GM12878 (cell line): ENCODE results near the gene MMD2. TPM values are rescaled to one million over a fixed set of nuclear protein-coding genes. Genes with fewer than 3 reads are reported as not detected.
A peak's percentile ranks its signal among the peaks of the same experiment; 100 is the strongest.

Source experiments
- CBX5 ChIP-seq: sonication (generic); IDR thresholded peaks from 2 replicates; pipeline ENCODE4 v1.6.1; 2016; ENCODE audit warnings: low read depth, moderate library complexity, mild to moderate bottlenecking, inconsistent platforms
- CEBPZ ChIP-seq: fragments of 150-350 bp; IDR thresholded peaks from 2 replicates; pipeline ENCODE4 v1.6.1; 2016; ENCODE audit warnings: low read depth, low read length
- DPF2 ChIP-seq: fragments of 450-650 bp; IDR thresholded peaks from 2 replicates; pipeline ENCODE4 v1.6.1; 2017; ENCODE audit warnings: mild to moderate bottlenecking
- ETV6 ChIP-seq, 2 experiments: fragments of 450-650 bp in 1 of 2; IDR thresholded peaks in 1 of 2; conservative IDR thresholded peaks in 1 of 2; 2 replicates each; pipeline ENCODE4 v1.6.1; 2014; ENCODE audit warnings: antibody characterized with exemption in 1 of 2, borderline replicate concordance in 1 of 2, low read depth in 1 of 2, mild to moderate bottlenecking in 1 of 2, moderate library complexity in 1 of 2
- FOXM1 ChIP-seq: IDR thresholded peaks from 2 replicates; pipeline ENCODE4 v1.6.1; 2012; ENCODE audit warnings: low read depth, mild to moderate bottlenecking, inconsistent platforms, low read length, moderate library complexity
- IKZF1 ChIP-seq: fragments of 450-650 bp; conservative IDR thresholded peaks from 2 replicates; pipeline ENCODE4 v1.6.1; 2017; ENCODE audit warnings: antibody characterized with exemption, mild to moderate bottlenecking
- IKZF2 ChIP-seq, 2 experiments: fragments of 450-650 bp; IDR thresholded peaks; 2 replicates each; pipeline ENCODE4 v1.6.1; 2017; ENCODE audit warnings: mild to moderate bottlenecking in 2 of 2, moderate library complexity in 2 of 2
- IRF4 ChIP-seq: IDR thresholded peaks from 2 replicates; pipeline ENCODE4 v1.6.1; 2011; ENCODE audit warnings: low read depth, low read length
- NFYB ChIP-seq: IDR thresholded peaks from 2 replicates; pipeline ENCODE4 v1.6.1; 2011; ENCODE audit warnings: low read depth, mild to moderate bottlenecking, low read length, improper control_type of control experiment, moderate library complexity; ENCODE audit not compliant: insufficient read depth
- POLR2AphosphoS5 ChIP-seq: IDR thresholded peaks from 2 replicates; pipeline ENCODE4 v1.6.1; 2011; ENCODE audit warnings: mild to moderate bottlenecking, low read length, inconsistent platforms
- SPI1 ChIP-seq: IDR thresholded peaks from 2 replicates; pipeline ENCODE4 v1.6.1; 2011; ENCODE audit warnings: low read depth, mild to moderate bottlenecking, low read length, moderate library complexity, borderline replicate concordance; ENCODE audit not compliant: insufficient read depth
- SUPT20H ChIP-seq: IDR thresholded peaks from 2 replicates; pipeline ENCODE4 v1.6.1; 2011; ENCODE audit warnings: low read depth, mild to moderate bottlenecking, low read length, moderate library complexity, borderline replicate concordance; ENCODE audit not compliant: control insufficient read depth
- TAF1 ChIP-seq: IDR thresholded peaks from 2 replicates; pipeline ENCODE4 v1.6.1; 2011; ENCODE audit warnings: mild to moderate bottlenecking, low read depth, low read length, borderline replicate concordance
- ZNF622 ChIP-seq: fragments of 450-650 bp; IDR thresholded peaks from 2 replicates; pipeline ENCODE4 v1.6.1; 2017; ENCODE audit warnings: mild to moderate bottlenecking, inconsistent platforms
- polyA plus RNA-seq, 11 experiments: library from polyadenylated mRNA; depleted of rRNA in 4 of 11; unstranded in 6 of 11; stranded (reverse) in 5 of 11; fragments of >200 nt; fragmentation: Nextera tagmentation in 4 of 11; fragmentation: Illumina TruSeq in 1 of 11; extraction: Ambion mirVana in 4 of 11; extraction: Trizol in 1 of 11; gene quantifications; 1 replicate in 1 of 11; 2 replicates in 10 of 11; pipeline versions ENCODE4 v1.2.1 to v1.2.3, GENCODE V29; 2011 to 2016; ENCODE audit warnings: inconsistent platforms in 2 of 11, missing spikeins in 2 of 11, low read depth in 1 of 11
- total RNA-seq, 4 experiments: library from RNA; depleted of rRNA in 3 of 4; stranded (reverse); fragments of >200 nt in 3 of 4; fragmentation: Illumina TruSeq in 1 of 4; extraction: Trizol in 1 of 4; gene quantifications; 2 replicates each; pipeline versions ENCODE4 v1.2.1 to v1.2.3, GENCODE V29; 2013 to 2021
- TF ChIP-seq, protein P1 (sequence below): IDR thresholded peaks from 2 replicates; pipeline ENCODE4 v1.6.1; 2012; ENCODE audit warnings: mild to moderate bottlenecking, low read depth, low read length
- TF ChIP-seq, protein P2 (sequence below): IDR thresholded peaks from 2 replicates; pipeline ENCODE4 v1.6.1; 2011; ENCODE audit warnings: borderline replicate concordance, low read depth, mild to moderate bottlenecking, moderate library complexity, mixed read lengths, low read length; ENCODE audit not compliant: insufficient read depth; ENCODE audit errors: extremely low read length

MMD2 gene
- total and polyA plus RNA-seq, 10 of the 15 experiments (the other 5 are each of a cell fraction or from before 2014, with no cell fraction given), result not detected

DNA sequence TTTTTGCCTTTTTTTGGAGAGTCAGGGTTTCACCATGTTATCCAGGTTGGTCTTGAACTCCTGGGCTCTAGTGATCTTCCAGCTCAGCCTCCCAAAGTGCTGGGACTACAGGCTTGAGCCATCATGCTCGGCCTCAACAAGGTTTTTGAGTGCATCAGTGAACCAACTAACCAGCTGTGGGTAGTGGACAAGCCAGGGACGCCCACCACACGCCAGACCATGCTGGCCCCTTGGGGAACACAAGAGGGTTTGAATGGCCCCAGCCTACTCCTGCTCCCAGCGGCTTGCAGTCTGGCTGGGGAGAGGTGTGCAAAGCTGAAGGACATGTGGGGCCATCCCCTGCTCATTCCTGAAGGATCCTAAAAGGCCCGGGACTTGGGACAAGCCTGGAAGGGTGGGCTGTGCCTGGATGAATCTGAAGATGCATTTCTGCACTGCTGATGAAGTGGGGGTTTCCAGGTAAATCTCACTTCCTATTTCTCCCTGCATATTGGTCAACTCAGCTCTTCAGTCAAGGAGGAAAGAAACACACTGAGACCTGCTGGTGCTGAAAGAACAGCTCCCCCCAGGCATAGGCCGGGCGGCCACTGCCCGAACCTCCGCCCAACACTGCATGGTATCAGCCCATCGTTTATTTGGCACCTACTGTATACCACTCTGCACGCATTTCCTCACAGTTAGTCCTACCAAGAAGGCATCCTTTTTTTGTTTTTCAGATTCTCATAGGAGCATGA lies 6.9 kb downstream of the MMD2 start (continued):
- TF ChIP-seq, protein P1, sequence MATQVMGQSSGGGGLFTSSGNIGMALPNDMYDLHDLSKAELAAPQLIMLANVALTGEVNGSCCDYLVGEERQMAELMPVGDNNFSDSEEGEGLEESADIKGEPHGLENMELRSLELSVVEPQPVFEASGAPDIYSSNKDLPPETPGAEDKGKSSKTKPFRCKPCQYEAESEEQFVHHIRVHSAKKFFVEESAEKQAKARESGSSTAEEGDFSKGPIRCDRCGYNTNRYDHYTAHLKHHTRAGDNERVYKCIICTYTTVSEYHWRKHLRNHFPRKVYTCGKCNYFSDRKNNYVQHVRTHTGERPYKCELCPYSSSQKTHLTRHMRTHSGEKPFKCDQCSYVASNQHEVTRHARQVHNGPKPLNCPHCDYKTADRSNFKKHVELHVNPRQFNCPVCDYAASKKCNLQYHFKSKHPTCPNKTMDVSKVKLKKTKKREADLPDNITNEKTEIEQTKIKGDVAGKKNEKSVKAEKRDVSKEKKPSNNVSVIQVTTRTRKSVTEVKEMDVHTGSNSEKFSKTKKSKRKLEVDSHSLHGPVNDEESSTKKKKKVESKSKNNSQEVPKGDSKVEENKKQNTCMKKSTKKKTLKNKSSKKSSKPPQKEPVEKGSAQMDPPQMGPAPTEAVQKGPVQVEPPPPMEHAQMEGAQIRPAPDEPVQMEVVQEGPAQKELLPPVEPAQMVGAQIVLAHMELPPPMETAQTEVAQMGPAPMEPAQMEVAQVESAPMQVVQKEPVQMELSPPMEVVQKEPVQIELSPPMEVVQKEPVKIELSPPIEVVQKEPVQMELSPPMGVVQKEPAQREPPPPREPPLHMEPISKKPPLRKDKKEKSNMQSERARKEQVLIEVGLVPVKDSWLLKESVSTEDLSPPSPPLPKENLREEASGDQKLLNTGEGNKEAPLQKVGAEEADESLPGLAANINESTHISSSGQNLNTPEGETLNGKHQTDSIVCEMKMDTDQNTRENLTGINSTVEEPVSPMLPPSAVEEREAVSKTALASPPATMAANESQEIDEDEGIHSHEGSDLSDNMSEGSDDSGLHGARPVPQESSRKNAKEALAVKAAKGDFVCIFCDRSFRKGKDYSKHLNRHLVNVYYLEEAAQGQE, result peak; percentile 94
- no peak for TF ChIP-seq CBX5
- TF ChIP-seq, protein P2, sequence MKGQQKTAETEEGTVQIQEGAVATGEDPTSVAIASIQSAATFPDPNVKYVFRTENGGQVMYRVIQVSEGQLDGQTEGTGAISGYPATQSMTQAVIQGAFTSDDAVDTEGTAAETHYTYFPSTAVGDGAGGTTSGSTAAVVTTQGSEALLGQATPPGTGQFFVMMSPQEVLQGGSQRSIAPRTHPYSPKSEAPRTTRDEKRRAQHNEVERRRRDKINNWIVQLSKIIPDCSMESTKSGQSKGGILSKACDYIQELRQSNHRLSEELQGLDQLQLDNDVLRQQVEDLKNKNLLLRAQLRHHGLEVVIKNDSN, result no peak
- TF ChIP-seq IKZF1, result peak; percentile 61
- TF ChIP-seq CEBPZ, result no peak
- TF ChIP-seq DPF2, result peak; percentile 70
- no peak for TF ChIP-seq POLR2AphosphoS5
- peak; percentile 28 to 48; a peak in 2 of 4 replicates for TF ChIP-seq IKZF2 (IDR thresholded peaks at IDR 0.05)
- no peak for TF ChIP-seq SUPT20H
- TF ChIP-seq IRF4, result peak; percentile 71
- TF ChIP-seq ETV6 (conservative IDR thresholded peaks at IDR 0.05 in 1 of 2, IDR thresholded peaks at IDR 0.05 in 1 of 2; ENCODE audit: borderline replicate concordance in 1 of 2, low read depth in 1 of 2), result no peak
- TF ChIP-seq FOXM1, result no peak
- TF ChIP-seq TAF1, result no peak
- no peak for TF ChIP-seq NFYB
- peak; percentile 96 for TF ChIP-seq SPI1
- TF ChIP-seq ZNF622, result no peak
